GM18499 (cell line): ENCODE results near the gene SMARCD1.

Source experiments
- ATAC-seq: cut with Tn5 transposase; IDR thresholded peaks from one replicate; pipeline ENCODE4 v1.9.1; 2021; ENCODE audit warnings: moderate number of reproducible peaks; ENCODE audit not compliant: insufficient read depth, unreplicated experiment

SMARCD1 gene

DNA sequence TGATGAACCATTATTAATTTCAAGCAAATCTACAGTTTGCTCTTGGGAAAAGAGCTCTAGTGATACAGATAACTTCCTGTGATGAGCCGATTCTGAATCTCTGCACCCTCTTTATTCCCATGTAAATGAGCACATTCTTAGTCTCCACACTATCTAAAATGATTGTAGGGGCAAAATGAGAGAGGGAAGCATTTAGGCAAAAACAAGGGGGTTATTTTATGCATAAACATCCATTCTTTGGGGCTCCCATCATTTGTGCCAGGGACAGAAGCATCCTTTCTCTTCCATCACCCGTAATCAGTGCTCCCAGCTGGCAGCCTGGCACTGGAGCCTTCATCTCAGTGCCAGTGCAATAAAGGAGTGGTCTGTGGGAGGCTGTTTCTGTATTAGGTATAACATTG is 17.0 kb downstream of the SMARCD1 start:
- no peak for ATAC-seq

DNA sequence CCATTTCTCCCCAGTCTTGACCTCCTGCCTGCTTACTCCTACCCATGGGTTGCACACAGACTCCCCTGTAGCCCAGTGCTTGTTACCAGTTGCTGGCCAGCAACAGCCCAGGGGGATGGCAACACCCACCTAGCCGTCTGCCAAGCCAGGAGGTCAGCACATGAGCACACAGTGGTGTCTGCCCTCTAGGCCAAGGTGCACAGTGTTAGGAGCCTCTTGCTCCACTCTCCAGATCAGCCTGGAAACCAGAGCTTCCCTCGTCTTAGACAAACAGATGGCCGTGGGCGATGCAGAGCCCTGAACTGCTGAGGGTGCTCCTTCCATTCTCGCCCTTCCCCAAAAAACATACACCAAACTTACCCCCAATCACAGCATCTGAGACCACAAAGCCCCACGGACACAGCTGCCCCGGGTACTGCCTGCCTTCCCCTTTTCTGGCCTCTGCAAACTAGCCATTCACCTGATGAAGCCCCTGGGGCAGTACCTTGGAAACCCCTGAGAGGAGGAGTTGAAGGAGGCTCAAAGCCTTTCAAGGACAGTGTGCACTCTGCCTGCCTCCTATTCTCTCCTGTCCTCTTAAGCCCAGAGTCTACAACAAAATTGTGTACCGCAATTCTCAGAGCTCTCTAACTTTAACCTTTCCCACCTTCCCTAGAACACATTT is 17.6 kb downstream of the SMARCD1 start:
- ATAC-seq: no peak

DNA sequence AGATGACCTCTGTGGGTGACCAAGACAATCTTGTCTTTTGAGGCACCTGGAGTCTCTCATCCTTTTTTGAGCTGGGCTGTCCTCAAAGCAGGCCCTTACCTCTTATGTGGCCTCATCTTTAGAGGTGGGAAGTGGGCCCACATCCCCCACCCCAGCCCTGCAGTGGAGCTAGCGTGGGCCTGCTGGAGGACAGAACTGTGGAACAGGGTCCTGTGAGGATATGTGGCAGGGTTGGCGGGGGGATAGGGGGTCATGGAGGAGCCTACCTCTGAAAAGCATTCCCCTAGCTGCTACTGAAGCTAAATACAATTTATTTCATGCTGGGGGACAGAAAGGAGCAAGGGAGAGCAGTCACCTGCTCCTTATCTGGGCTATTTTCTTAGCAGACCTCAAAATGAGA is 18.2 kb downstream of the SMARCD1 start:
- ATAC-seq: no peak

DNA sequence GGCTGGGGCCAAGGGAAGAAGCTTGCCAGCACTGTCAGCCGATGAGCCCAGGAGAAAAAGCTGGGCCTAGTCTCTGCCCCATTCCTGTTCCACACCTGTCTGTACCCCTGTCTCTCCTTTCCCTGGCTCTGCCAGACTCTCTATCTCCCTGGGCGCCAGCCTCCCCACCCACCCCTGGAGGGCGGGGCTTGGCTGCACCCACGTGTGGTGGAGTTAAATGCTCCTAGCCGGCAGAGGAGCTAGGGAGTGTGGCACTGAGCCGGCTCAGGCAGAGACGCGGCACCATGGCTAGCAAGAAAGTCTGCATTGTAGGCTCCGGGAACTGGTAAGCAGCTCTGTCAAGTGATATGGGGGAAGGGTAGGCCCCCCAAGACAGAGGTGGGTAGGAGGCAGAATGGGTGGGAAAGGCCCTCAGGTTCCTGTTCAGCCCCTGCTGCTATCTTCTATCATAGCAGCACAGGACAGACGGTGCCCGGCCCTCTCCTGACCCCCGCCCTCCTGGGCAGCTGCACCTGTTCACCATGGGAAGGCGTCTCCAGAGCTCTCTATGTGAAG is 18.7 kb downstream of the SMARCD1 start, which contains the start of gene GPD1:
TSS of gene GPD1 (plus strand) at position 242 of the 555 bp plus-strand sequence. CDS start at position 285, 43 bp downstream.
- no peak for ATAC-seq

DNA sequence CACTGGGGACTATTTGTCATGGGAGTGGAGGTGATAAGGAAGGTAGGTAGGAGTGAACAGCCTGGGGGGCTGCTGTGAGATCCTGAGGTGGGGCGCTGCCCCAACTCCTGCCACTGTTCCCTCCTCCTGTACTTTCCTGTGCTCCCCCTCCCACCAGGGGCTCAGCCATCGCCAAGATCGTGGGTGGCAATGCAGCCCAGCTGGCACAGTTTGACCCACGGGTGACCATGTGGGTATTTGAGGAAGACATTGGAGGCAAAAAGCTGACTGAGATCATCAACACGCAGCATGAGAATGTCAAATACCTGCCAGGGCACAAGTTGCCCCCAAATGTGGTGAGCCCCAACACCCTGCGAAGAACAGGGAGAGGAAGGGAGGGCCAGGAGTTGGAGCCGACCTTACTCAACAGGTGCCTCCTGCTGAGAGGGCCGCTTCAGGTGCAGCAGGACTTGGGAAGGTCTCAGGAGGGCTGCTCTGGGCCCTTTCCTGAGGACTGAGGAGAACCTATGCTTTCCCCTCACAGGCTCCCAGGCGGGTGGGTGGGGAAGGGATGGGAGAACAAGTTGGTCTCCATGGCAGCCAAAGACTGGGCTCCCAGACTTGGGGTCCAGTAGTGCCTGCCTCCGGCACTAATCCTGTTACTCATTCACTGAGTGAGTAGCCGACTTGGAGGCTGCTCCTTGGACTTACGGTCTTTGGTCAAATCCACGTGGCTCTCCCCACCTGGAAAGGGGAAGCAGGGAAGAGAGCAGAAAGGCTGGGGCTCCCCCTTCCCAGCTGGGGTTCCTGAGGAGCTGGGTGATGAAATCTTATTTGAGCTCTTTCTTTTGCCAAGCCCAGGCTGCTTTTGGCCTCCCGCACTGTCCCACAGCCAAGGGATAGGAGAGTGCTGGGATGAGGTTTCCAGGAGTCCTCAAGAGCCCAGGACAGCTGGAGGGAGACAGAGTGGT is 19.6 kb downstream of the SMARCD1 start:
- ATAC-seq: no peak

DNA sequence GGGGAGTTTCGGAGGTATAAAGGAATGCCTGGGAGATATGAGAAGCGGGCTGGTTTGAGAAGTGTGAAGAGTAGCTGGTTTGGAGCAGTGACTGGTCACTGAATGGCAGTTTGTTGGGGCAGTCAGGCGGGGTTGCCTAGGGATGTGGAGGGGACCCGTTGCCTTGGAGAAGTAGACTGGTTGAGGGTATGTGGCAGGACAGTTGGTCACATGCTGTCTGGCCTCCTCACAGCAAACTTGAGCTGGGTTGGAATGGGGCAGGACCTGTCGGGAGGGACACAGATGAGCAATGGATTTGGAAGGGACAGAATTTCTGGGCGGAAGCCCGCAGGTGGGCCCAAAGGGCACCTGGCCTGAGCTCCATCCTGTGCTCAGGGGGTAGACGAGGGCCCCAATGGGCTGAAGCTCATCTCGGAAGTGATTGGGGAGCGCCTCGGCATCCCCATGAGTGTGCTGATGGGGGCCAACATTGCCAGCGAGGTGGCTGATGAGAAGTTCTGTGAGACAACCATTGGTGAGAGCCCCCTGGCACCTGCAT is 20.8 kb downstream of the SMARCD1 start:
- ATAC-seq: no peak

DNA sequence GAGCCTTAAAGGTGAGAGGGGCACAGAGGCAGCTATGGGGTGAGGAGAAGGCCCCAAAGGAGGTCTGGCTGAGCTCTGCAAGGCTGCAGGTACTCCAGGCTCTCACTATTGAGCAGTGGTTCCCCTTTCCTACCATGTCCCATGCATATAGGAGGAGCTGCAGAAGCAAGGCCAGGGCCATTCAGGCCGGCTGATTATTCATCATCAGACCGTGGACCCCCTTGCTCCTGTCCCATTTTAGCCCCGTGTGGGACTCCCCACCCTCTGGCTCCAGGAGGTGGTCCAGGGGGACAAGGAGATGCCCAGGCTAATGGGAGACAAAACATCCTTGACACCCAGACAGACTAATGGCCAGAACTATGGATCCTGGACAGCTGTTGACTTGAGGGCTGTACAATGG is 21.8 kb downstream of the SMARCD1 start:
- no peak for ATAC-seq

DNA sequence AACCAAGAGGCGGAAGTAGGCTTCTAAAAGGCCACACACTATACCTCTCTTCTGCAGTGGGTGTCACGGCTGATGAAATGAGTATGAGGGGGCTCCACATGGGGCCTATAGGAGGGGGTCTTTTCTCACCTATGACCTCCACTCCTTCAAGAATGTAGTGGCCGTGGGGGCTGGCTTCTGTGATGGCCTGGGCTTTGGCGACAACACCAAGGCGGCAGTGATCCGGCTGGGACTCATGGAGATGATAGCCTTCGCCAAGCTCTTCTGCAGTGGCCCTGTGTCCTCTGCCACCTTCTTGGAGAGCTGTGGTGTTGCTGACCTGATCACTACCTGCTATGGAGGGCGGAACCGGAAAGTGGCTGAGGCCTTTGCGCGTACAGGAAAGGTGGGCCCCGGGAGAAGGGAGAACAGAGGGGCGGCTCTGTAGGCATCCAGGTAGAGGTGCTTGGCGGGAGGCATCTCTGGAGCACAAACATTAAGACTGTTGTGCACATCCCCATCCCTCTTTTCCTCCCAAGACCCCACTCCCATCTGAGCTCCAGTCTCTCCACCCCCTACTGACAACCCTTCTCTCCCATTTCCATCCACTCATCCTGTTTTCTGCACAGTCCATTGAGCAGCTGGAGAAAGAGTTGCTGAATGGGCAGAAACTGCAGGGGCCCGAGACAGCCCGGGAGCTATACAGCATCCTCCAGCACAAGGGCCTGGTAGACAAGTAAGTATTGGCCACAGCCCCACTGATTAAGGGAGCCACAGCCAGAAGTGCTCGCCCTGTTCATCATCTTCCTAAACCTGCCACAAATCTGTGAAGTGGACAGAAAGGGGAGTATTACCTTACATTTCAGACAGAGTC is 22.5 kb downstream of the SMARCD1 start:
- ATAC-seq: no peak

DNA sequence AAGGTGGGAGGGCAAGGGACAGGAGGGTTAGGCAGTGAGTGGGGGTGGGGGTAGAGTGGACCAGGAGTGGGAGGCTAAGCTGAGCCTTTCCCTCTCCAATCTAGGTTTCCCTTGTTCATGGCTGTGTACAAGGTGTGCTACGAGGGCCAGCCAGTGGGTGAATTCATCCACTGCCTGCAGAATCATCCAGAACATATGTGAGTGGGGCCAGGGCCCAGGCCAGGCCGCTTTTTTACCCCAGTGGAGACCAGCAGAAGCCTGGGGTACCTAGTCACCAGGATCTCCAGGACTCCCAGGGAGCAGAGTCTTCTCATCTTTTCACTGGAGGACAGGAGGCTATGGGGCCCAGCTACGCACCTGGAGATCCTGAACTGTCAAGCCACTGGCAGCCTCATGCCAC is 24.2 kb downstream of the SMARCD1 start:
- ATAC-seq: no peak

DNA sequence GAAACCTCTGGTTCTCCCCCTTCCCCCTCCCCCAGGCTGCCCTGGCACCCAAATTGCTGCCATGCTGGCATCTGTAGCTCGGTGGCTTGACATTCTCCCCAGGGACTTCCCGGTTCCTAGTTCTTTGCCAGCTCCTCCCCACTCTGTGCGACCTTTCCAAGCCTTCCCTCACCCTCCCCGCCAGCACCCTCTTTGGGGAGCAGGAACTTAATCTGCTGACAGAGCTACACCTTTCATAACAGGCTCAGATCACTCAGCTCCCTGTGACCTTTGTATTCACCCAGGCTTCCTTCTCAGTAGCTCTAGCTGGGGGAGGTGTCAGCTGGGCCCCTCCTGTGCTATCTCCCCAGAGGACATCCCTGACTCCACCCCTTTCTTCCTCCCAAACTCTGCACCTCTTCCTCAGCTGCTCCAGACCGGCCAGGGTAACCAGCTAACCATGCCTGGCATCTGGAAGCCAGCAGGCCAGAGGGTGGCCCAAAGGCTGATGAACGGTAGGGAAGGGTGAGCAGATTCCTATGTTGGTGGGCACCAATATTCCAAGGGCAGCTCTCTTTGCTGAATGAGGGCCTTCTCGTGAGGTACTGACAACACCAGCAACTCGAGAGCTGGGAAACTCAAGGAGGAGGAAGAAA is 25.1 kb downstream of the SMARCD1 start:
- ATAC-seq: no peak

DNA sequence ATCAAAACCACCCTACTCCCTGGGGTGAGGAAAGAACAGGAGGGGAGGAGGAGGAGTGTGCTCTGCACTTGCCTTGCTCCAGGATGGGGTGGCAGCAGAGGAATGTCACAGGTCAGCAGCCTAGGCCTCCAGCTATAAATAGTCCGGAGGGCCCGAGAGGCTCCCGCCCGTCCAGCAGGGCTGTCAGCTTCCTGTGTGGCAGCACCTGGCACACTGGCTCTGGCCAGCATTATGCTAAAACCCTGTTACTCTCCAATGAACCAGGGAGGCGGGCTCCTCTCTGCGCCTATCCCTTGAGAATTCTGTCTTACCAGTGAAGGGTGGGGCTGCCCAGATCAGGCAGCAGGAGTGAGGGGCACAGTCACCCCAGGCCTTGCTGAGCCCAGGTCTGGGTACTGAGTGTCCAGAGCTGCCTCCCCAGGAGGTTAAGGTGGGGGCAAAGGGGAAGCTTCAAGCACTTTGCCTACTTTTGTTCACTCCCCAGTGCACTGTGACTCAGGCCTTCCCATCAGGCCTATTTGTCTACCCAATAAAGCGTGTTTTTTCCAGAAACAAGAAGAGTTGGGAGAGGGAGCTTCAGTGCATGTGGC is 25.7 kb downstream of the SMARCD1 start:
- no peak for ATAC-seq

DNA sequence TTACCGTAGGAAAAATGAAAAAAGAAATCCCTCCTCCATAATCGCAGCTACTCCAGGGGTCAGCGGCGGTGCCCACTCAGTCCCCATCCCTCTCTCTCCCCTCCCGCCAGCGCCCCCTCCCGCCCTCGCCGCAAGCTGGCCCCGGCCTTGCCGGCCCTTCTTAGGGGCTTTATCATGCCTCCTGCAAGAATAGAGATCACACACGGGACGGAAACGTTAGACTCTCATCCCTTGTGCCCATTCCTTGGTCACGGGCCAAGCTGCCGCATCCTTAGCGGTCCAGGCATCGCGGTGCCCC is 26.2 kb downstream of the SMARCD1 start:
- ATAC-seq: no peak

DNA sequence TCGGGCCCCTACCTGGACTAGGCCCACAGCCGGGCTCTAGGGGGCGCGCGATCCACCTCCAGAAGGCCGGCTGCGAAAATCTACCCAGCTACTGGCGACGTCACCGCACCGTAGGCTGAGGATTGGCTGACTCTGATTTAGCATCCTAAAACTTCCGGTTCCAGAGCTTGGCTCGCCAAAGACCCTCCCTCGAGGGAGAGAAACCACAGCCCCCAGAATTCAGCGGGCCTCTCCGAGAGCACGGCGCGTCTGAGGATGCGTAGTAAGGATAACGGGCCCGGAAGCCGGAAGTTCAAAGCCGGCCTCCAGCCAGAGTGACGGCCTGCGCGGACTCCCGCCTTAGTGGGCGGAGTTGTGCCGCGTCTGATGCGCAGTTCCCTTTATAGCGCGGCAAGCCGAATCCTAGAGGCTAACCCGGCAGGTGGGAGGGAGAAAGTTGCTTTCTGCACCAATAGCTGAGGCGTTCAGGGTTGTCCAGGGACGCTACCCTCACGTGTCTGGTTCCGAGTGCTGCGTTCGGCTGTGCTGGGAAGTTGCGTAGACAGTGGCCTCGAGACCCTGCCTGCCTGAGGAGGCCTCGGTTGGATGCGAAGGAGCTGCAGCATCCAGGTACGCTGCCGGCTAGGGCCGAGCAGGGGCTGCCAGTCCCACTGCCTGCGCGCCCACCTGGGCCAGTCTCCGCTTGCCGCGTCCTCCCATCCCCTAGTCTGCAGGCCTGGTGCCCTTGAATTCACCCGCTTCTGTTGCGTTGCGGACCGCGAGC is 26.7 kb downstream of the SMARCD1 start, which contains the start of gene COX14:
TSS of gene COX14 (plus strand) at position 544 of the 763 bp plus-strand sequence. CDS start 7,808 bp downstream, outside the sequence.
- ATAC-seq: peak; percentile 74

DNA sequence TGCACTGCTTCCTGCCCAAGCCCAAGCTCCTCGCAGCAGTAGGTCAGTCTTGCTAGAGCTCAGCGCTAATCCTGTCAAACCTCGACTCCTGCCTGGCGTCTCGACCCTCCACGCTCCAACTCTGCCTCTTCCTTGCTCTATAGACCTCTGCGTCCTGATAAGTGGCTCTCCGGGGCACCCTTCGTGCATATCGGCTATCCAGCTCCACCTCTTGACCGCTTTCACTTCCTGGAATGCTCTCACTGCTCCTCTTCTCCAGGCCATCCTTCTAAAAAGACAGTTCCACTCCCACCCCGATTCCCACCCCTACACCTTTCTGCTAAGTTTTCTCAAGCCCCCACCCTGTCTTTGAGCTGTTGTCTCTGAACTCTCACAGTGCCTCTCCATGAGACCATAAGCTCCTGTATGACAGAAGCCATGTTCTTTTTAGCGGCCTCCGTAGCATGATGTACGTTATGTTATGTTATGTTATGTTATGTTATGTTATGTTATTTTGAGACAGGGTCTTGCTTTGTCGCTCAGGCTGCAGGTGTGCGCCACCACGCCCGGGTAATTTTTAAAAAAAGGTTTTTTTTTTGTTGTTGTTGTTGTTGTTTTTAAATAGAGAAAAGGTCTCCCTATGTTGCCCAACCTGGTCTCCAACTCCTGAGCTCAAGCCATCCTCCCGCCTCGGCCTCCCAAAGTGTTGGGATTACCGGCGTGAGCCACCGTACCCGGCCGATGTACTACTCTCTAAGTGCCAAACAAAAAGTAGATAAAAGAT is 27.5 kb downstream of the SMARCD1 start:
- ATAC-seq: no peak

DNA sequence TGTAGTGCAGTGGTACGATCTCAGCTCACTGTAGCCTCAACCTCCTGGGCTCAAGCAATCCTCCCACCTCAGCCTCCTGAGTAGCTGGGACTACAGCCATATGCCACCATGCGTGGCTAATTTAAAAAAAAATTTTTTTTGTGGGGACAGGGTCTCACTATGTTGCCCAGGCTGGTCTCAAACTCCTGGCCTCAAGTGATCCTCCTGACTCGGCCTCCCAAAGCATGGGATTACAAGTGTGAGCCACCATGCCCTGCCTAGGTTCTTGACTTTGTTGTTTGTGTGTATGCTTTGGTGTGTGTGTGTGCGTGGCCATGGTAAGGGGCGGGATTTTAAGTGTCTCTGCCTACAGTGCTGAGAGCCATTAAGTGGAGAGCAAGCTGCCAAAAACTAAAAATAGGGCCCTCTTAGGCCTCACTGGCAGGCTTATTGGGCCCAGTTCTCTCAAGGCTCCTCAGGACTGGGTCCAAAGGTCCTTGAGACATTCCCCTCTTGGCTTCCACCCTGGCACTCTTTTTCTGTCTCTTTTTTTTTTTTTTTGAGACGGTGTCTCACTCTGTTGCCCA is 32.0 kb downstream of the SMARCD1 start:
- no peak for ATAC-seq

DNA sequence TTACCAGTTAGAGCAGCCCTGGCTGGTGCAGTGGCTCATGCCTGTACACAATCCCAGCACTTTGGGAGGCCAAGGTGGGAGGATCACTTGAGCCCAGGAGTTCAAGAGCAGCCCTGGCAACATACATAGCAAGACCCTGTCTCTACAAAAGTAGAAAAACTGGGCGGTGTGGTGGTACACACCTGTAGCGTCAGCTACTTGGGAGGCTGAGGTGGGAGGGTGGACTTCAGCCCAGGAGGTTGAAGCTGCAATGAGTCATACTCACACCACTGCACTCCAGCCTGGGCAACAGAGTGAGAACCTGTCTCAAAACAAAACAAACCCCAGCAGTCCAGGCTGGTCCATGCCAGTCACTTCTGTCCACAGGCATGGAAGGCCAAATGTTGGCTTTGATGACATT is 34.2 kb downstream of the SMARCD1 start:
- ATAC-seq: no peak

DNA sequence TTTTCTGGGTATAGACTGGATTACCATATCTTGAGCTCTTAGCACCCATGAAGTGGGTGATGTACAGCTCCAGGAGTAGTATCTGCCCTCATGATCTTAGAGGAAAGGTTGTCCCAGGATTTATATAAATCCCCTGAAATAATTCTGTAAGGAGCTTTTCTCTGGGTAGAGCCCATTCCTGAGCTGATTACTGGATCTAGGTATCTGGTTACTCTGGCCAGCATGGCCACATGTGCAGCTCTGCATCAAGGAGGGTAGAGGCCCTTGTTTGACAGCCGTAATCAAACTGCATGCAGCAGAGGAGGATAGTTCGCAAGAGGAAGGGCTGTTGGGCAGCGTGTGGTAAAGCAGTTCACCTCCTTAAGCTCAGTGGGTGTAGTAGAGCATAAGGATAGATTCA is 35.4 kb downstream of the SMARCD1 start:
- ATAC-seq: no peak

DNA sequence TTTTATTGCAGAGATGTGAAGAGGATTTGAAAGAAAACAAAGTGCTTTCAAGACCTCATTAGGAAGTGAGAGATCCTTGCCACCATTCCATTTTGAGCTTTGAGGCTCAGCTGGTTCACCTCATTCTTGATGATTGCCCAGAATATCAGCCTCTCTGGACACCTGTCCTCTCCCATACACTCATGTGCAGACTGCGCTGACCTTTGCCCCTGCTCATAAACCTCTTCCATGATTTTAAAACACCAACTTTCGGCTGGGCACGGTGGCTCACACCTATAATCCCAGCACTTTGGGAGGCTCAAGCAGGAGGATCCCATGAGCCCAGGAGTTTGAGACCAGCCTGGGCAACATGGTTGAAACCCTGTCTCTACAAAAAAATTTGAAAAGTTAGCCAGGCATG is 35.8 kb downstream of the SMARCD1 start:
- ATAC-seq: no peak
